ENCODE results near the gene CCDC191.
A peak's percentile ranks its signal among the peaks of the same experiment; 100 is the strongest.

CCDC191 gene

GRCh38 chr3:114056130-114057010 is at the start of gene CCDC191, which contains the start of gene QTRT2:
TSS of gene CCDC191 (minus strand) at chr3:114056526. CDS start at chr3:114056466, 60 bp downstream.
TSS of gene QTRT2 (plus strand) at chr3:114056737. CDS start at chr3:114065258, 8,521 bp downstream.
- DNase-seq, result peak; percentile 100

- DNase-seq, result no peak
Observed at GRCh38 chr3:114104414-114104813, 48.1 kb upstream of the CCDC191 start.

GRCh38 chr3:114103858-114104257 is 47.5 kb upstream of the CCDC191 start:
- DNase-seq, result no peak

- DNase-seq, result no peak
Observed at GRCh38 chr3:114103181-114103580, 46.9 kb upstream of the CCDC191 start.

GRCh38 chr3:114101101-114101500 is 44.8 kb upstream of the CCDC191 start:
- no peak for DNase-seq

GRCh38 chr3:114095796-114096195 is 39.5 kb upstream of the CCDC191 start:
- DNase-seq, result no peak

GRCh38 chr3:114093596-114093995 is 37.3 kb upstream of the CCDC191 start:
- peak; percentile 28 for DNase-seq

GRCh38 chr3:114093016-114093380 is 36.7 kb upstream of the CCDC191 start:
- DNase-seq, result no peak

- no peak for DNase-seq
Observed at GRCh38 chr3:114092151-114093015, 36.1 kb upstream of the CCDC191 start.

GRCh38 chr3:114089675-114090074 is 33.3 kb upstream of the CCDC191 start:
- DNase-seq, result no peak

GRCh38 chr3:114086356-114086755 is 30.0 kb upstream of the CCDC191 start:
- DNase-seq, result no peak

- DNase-seq, result no peak
Observed at GRCh38 chr3:114083112-114083511, 26.8 kb upstream of the CCDC191 start.

GRCh38 chr3:114081037-114081436 is 24.7 kb upstream of the CCDC191 start:
- DNase-seq, result no peak

GRCh38 chr3:114080201-114080600 is 23.9 kb upstream of the CCDC191 start:
- no peak for DNase-seq

GRCh38 chr3:114079761-114080160 is 23.4 kb upstream of the CCDC191 start:
- DNase-seq, result no peak

GRCh38 chr3:114078126-114078525 is 21.8 kb upstream of the CCDC191 start:
- DNase-seq, result no peak

GRCh38 chr3:114076711-114077110 is 20.4 kb upstream of the CCDC191 start:
- no peak for DNase-seq

- DNase-seq, result no peak
Observed at GRCh38 chr3:114071786-114072185, 15.5 kb upstream of the CCDC191 start.

GRCh38 chr3:114068336-114068735 is 12.0 kb upstream of the CCDC191 start:
- DNase-seq, result no peak

GRCh38 chr3:114067804-114068203 is 11.5 kb upstream of the CCDC191 start:
- DNase-seq, result no peak

- DNase-seq, result no peak
Observed at GRCh38 chr3:114060906-114061655, 4.8 kb upstream of the CCDC191 start.

GRCh38 chr3:114058646-114059045 is 2.3 kb upstream of the CCDC191 start:
- DNase-seq, result no peak

GRCh38 chr3:114057011-114057347 is 653 bp upstream of the CCDC191 start:
- DNase-seq, result no peak
